ENCODE measurements around the gene RNU1-1.
"Not testable (repeated sequence)": the region's sequence is repeated elsewhere in the genome, so short reads cannot be mapped to it uniquely, and the experiment has no call there.

RNU1-1 gene

GRCh38 chr1:16514107-16515055 is at the start of gene RNU1-1:
RNU1-1 (minus strand) TSS chr1:16514285.
- not testable (repeated sequence) for DNase-seq

- DNase-seq: not testable (repeated sequence)
Observed at GRCh38 chr1:16561035-16561434, 47.0 kb upstream of the RNU1-1 start.

- DNase-seq: not testable (repeated sequence)
Observed at GRCh38 chr1:16560498-16560897, 46.4 kb upstream of the RNU1-1 start.

GRCh38 chr1:16559688-16560087 is 45.6 kb upstream of the RNU1-1 start:
- DNase-seq: not testable (repeated sequence)

GRCh38 chr1:16557034-16557433 is 42.9 kb upstream of the RNU1-1 start:
- DNase-seq: not testable (repeated sequence)

- DNase-seq: not testable (repeated sequence)
Observed at GRCh38 chr1:16553244-16553643, 39.2 kb upstream of the RNU1-1 start.

GRCh38 chr1:16550212-16550918 is 36.3 kb upstream of the RNU1-1 start:
- not testable (repeated sequence) for DNase-seq

GRCh38 chr1:16549545-16549944 is 35.5 kb upstream of the RNU1-1 start:
- DNase-seq: not testable (repeated sequence)

GRCh38 chr1:16547502-16548241 is 33.6 kb upstream of the RNU1-1 start:
- DNase-seq: not testable (repeated sequence)

GRCh38 chr1:16545682-16546095 is 31.6 kb upstream of the RNU1-1 start:
- DNase-seq: not testable (repeated sequence)

GRCh38 chr1:16540421-16540893 is 26.4 kb upstream of the RNU1-1 start:
- DNase-seq: not testable (repeated sequence)

- not testable (repeated sequence) for DNase-seq
Observed at GRCh38 chr1:16537528-16537927, 23.4 kb upstream of the RNU1-1 start.

- not testable (repeated sequence) for DNase-seq
Observed at GRCh38 chr1:16536796-16537195, 22.7 kb upstream of the RNU1-1 start.

- DNase-seq: not testable (repeated sequence)
Observed at GRCh38 chr1:16535898-16536297, 21.8 kb upstream of the RNU1-1 start.

- DNase-seq: not testable (repeated sequence)
Observed at GRCh38 chr1:16535487-16535886, 21.4 kb upstream of the RNU1-1 start.

- not testable (repeated sequence) for DNase-seq
Observed at GRCh38 chr1:16534829-16535456, 20.9 kb upstream of the RNU1-1 start.

GRCh38 chr1:16534239-16534828 is 20.2 kb upstream of the RNU1-1 start:
- DNase-seq: not testable (repeated sequence)

- not testable (repeated sequence) for DNase-seq
Observed at GRCh38 chr1:16532235-16532991, 18.3 kb upstream of the RNU1-1 start.

- DNase-seq: not testable (repeated sequence)
Observed at GRCh38 chr1:16528338-16528737, 14.3 kb upstream of the RNU1-1 start.

- not testable (repeated sequence) for DNase-seq
Observed at GRCh38 chr1:16525769-16526168, 11.7 kb upstream of the RNU1-1 start.

GRCh38 chr1:16521679-16522078 is 7.6 kb upstream of the RNU1-1 start:
- not testable (repeated sequence) for DNase-seq
